AG08396 (cell line): ENCODE results near the gene RPL10A.
"Not testable (repeated sequence)": the region's sequence is repeated elsewhere in the genome, so short reads cannot be mapped to it uniquely, and the experiment has no call there.

Experiments used
- DNase-seq: peaks from one replicate; pipeline ENCODE4 v3.0.0; 2012; ENCODE audit warnings: low spot score, mixed read lengths

The RPL10A gene

GRCh38 chr6:35468181-35468979, at the start of gene RPL10A:
RPL10A (plus strand) TSS chr6:35468401; CDS start chr6:35468435, 34 bp downstream.
- peak; percentile 97 for DNase-seq

GRCh38 chr6:35419417-35419816, 48.8 kb upstream of the RPL10A start:
- DNase-seq: peak; percentile 54

GRCh38 chr6:35419961-35420360, 48.2 kb upstream of the RPL10A start:
- no peak for DNase-seq

- DNase-seq: peak; percentile 81
These were observed 42.9 kb upstream of the RPL10A start for GRCh38 chr6:35425284-35425683.

GRCh38 chr6:35426074-35426473, 42.1 kb upstream of the RPL10A start:
- DNase-seq: no peak

GRCh38 chr6:35427435-35427834, 40.8 kb upstream of the RPL10A start:
- no peak for DNase-seq

GRCh38 chr6:35427851-35428321, 40.3 kb upstream of the RPL10A start:
- DNase-seq: peak; percentile 78

GRCh38 chr6:35428421-35429149, 39.6 kb upstream of the RPL10A start:
- DNase-seq: no peak

GRCh38 chr6:35429463-35429862, 38.7 kb upstream of the RPL10A start:
- no peak for DNase-seq

- DNase-seq: no peak
These were observed 35.9 kb upstream of the RPL10A start for GRCh38 chr6:35432291-35432690.

- DNase-seq: not testable (repeated sequence)
These were observed 35.5 kb upstream of the RPL10A start for GRCh38 chr6:35432702-35433101.

- DNase-seq: no peak
These were observed 32.9 kb upstream of the RPL10A start for GRCh38 chr6:35435074-35435837.

- no peak for DNase-seq
These were observed 31.9 kb upstream of the RPL10A start for GRCh38 chr6:35436071-35436857.

GRCh38 chr6:35438378-35439065, 29.7 kb upstream of the RPL10A start:
- DNase-seq: not testable (repeated sequence)

- no peak for DNase-seq
These were observed 28.9 kb upstream of the RPL10A start for GRCh38 chr6:35439308-35439707.

GRCh38 chr6:35441205-35441604, 27.0 kb upstream of the RPL10A start:
- no peak for DNase-seq

GRCh38 chr6:35441642-35442041, 26.6 kb upstream of the RPL10A start:
- no peak for DNase-seq

- DNase-seq: no peak
These were observed 25.5 kb upstream of the RPL10A start for GRCh38 chr6:35442693-35443092.

GRCh38 chr6:35443341-35444030, 24.7 kb upstream of the RPL10A start:
- no peak for DNase-seq

- DNase-seq: no peak
These were observed 22.5 kb upstream of the RPL10A start for GRCh38 chr6:35445691-35446090.
